HG02571 (cell line): ENCODE measurements around the gene GPSM1.

ENCODE experiments used
- ATAC-seq: cut with Tn5 transposase; IDR thresholded peaks from one replicate; pipeline ENCODE4 v1.9.1; 2021; ENCODE audit warnings: mild to moderate bottlenecking, moderate library complexity; ENCODE audit not compliant: unreplicated experiment

The GPSM1 gene

GRCh38 chr9:136303825-136304416 lies 23.4 kb upstream of the GPSM1 start, which contains the start of gene CCDC187:
TSS of gene CCDC187 (minus strand) at chr9:136304094. CDS start at chr9:136303830, 264 bp downstream.
- ATAC-seq: no peak

DNA sequence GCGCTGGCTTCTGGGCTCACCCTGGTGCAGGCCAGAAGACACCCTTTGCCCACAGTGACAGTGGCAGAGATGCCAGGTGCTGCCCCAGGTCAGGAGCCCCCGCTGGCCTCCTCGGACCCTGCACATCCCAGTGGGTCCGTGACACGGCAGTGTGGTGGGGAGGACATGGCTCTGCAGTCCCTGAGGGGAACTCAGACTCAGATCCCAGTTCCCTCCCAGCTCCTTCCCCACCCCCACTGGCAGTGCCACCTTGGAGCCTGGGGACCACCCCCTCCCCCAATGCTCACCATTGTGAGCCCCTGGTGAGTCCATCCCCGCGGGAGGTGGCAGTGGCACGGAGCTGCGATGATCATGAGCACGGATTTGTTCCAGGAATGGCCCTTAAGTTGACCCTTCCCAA lies 22.9 kb upstream of the GPSM1 start:
- ATAC-seq: no peak

GRCh38 chr9:136304981-136305380 lies 22.4 kb upstream of the GPSM1 start:
- no peak for ATAC-seq

GRCh38 chr9:136305804-136306203 lies 21.5 kb upstream of the GPSM1 start:
- ATAC-seq: no peak

DNA sequence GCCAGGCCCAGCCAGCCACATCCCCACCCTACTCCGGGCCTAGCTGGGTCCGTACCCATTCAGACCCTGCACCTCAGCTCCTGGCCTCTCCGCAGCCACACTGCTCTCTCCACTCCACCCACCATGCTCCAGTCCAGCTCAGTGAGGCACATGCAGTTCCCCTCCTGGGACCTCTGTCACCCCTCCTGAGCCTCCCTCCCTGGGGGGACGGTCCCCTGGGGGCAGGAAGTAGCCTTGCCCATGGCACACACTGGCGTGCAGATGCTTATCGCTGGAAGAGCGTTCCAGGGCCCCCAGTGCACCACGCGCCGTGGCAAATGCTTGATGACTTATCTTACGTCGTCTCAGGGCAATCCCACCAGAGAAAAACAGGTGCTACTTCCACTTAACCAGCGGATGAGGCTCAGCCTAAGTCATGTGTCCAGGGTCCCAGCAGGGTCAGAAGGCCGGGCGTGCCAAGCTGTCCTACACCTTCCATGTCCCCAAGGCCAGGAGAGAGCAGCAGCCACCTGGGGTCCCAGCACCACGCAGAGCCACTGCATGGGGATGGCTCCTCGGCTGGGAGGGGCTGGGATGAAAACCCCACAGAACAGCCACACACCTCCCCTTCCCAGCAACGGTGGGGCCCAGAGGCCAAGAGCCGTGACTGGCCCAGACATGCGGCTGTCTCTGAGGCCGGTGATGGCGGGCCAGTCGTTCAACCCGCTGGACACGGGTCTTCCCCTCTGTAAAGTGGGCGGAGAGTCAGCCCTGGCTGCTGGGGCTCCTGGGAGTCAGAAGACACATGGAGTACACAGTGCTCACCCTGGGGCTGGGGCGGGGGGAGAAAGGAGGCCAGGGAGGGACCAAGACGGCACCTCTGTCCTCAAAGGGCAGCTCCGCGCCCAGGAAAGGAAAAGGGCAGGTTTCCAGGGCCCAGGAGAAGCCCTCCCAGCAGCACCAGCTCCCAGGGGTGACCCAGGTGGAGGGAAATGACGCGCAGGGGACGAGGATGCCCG lies 20.8 kb upstream of the GPSM1 start:
- ATAC-seq: no peak

DNA sequence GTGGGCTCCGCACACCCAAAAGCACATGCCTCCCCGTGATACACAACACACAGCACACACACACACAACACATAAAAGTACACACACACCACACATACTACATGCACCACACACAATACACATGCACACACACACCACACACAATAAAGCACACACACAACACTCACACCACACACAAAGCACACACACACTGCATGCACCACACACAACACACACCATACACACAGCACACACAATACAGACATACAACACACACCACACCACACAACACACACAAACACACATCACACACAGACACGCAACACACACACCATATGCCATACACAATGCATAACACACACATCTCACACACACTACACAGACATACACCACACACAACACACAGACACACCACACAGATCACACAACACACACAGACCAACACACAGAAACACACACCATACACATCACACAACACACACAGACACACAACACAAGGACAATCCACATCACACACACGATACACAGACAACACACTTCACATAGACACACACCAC lies 20.1 kb upstream of the GPSM1 start:
- no peak for ATAC-seq

GRCh38 chr9:136308006-136308701 lies 19.2 kb upstream of the GPSM1 start:
- no peak for ATAC-seq

DNA sequence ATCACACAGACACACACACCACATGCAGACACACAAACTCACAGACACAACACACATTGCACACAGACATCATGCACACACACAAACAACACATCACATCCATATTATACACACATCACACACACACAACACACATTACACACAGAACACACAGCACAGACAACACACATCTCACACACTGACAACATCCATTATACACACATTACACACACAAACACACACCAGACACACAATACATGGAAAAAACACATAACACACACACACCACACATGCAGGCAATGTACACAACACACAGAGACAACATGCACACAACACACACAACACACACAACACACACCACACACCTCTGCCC lies 18.7 kb upstream of the GPSM1 start:
- ATAC-seq: no peak

DNA sequence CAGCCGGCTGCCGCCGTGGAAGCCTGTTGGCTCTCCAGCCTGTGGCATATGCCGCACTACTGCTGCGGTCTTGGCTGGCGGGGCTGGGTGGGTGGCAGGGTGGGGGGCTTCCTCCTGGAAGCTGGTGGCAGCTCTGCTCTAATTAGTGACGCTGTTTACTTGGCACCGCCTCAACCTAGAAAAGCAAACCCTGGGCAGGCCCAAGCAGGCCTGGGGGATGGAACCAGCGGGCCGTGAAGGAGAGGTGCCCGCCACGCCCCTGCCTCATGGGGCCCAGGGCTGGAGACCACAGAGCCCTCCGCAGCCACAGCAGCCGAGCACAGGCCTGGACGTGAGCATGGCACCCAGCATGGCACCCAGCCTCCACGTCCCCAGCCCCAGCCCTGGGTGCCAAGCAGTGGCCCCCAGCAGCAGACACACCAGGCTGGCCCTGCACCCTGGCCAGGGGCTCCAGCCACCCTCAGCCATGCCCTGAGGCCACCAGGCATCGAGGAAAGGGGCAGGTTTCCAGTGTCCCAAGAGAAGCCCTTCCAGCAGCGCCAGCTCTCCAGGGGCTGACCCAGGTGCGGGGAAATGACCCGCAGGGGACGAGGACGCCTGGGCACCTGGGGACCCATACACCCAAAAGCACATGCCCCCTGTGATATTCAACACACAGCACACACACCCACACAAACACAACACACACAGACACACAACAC lies 18.1 kb upstream of the GPSM1 start:
- ATAC-seq: no peak

DNA sequence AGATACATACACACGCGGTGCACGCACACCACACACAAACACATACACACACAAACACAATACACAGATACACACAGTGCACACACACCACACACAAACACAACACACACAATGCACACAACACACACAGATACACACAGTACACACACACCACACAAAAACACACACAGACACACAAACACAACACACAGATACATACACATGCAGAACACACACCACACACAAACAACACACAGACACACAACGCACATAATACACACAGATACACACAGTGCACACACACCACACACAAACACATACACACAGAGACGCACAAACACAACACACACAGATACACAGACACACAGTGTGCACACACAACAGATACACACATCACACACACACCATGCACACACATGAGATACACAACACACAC lies 17.5 kb upstream of the GPSM1 start:
- ATAC-seq: no peak

- ATAC-seq: no peak
These were observed 16.9 kb upstream of the GPSM1 start for GRCh38 chr9:136310273-136311030.

GRCh38 chr9:136311051-136312008 lies 16.0 kb upstream of the GPSM1 start:
- ATAC-seq: no peak

DNA sequence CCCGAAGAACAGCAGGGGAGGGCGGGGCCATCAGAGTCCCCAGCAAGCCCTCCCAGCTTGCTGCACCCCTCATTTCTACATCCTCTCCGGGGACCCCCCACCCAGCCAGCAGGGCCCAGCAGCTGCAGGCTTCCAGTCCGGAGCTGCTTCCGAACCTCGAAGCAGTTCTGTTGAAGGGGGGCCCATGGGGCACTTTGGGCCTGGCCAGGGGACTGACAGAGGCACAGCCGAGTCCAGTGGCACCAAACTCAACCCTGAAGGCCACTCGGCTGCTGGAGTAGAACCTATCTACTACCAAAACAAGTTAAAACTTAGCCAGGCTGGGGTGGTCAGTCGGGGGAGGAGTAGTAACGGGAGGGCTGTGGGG lies 15.3 kb upstream of the GPSM1 start:
- ATAC-seq: no peak

GRCh38 chr9:136312436-136312835 lies 14.9 kb upstream of the GPSM1 start:
- ATAC-seq: no peak

GRCh38 chr9:136313111-136314055 lies 14.0 kb upstream of the GPSM1 start:
- ATAC-seq: no peak

DNA sequence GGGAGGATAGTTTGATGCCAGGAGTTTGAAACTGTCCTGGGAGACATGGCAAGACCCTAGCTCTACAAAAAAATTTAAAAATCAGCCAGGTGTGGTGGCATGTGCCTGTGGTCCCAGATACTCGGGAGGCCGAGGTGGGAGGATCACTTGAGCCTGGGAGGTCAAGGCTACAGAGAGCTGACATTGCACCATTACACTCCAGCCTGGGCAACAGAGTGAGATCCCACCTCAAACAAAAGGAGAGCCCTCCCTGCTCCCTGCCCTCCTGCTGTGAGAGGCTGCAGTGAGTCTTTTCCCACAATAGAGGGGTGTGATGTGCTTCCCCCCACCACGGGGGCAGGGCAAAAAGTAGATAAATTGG lies 13.3 kb upstream of the GPSM1 start:
- no peak for ATAC-seq

GRCh38 chr9:136314944-136315343 lies 12.4 kb upstream of the GPSM1 start:
- ATAC-seq: no peak

GRCh38 chr9:136316271-136316751 lies 11.0 kb upstream of the GPSM1 start:
- no peak for ATAC-seq
